ENCODE data around the gene AP1G2. TPM values are rescaled to one million over a fixed set of nuclear protein-coding genes. Genes with fewer than 3 reads are reported as not detected.

The AP1G2 gene
- total RNA-seq, 1 experiment from 2014 or later = 155 TPM

- CTCF ChIA-PET = interaction anchor here (1.2 to 2.0 kb wide), 3 partner anchors 19 to 53 kb away, joined by 3 to 9 read pairs (median 4); no protein-coding TSS in a partner anchor
- Histone ChIP-seq H2AFZ (ENCODE audit: low read depth, low read length, poor library complexity, severe bottlenecking) (no peak overlapping the region), H3K79me2 (ENCODE audit: insufficient read depth, low read length) (no peaks in the 10 kb centered on the region), H3K36me3 (ENCODE audit: control insufficient read depth in 1 of 2, insufficient read depth in 2 of 2, low read length in 2 of 2) (no peaks in the 10 kb centered on the region), H3K4me1 (ENCODE audit: control insufficient read depth in 1 of 2, insufficient read depth in 2 of 2, low read length in 2 of 2) (no peaks in the 10 kb centered on the region), H3K27me3 (ENCODE audit: insufficient read depth, low read length) (no peaks in the 10 kb centered on the region), H4K20me1 (ENCODE audit: insufficient read depth) (no peaks in the 10 kb centered on the region), H3K9me2 (ENCODE audit: insufficient read depth) (no peaks in the 10 kb centered on the region), H3K9ac (ENCODE audit: low read length) (no peak overlapping the region), H3K4me2 (ENCODE audit: low read length) (no peak overlapping the region), H3K4me3 (replicated peaks in 1 of 2; ENCODE audit: low read depth in 1 of 2, low read length in 2 of 2) (no peak overlapping the region), H3K27ac (ENCODE audit: low read depth, low read length) (no peak overlapping the region), H3K9me3 (ENCODE audit: control insufficient read depth in 1 of 2, insufficient read depth in 1 of 2, low read depth in 1 of 2, low read length in 2 of 2) (no peaks in the 10 kb centered on the region)
- RAD21 ChIA-PET (ENCODE audit: low non-redundant PET in 1 of 2, low total read pairs in 2 of 2, uncharacterized antibody in 2 of 2, unreplicated experiment in 2 of 2) = no interaction called here
- no TSS peak for BruUV-seq (replicated peaks)
- ATAC-seq = no peak
- TF ChIP-seq SIN3A (IDR thresholded peaks at IDR 0.05; ENCODE audit: low read depth) (no peak), MAX (IDR thresholded peaks at IDR 0.05) (no peak)
- POLR2A ChIA-PET = no interaction called here
- no peak for DNase-seq (ENCODE audit: low read depth, low spot score)
- intact Hi-C loops (cut with micrococcal nuclease) = no loop called here
Observed at GRCh38 chr14:23612802-23613201, 45.2 kb upstream of the AP1G2 start.

GRCh38 chr14:23612354-23612732 is 44.8 kb upstream of the AP1G2 start:
- Histone ChIP-seq H3K27ac (ENCODE audit: low read depth, low read length) (no peak overlapping the region), H3K36me3 (ENCODE audit: control insufficient read depth in 1 of 2, insufficient read depth in 2 of 2, low read length in 2 of 2) (no peaks in the 10 kb centered on the region), H3K9me2 (ENCODE audit: insufficient read depth) (no peaks in the 10 kb centered on the region), H3K9ac (ENCODE audit: low read length) (no peak overlapping the region), H3K9me3 (ENCODE audit: control insufficient read depth in 1 of 2, insufficient read depth in 1 of 2, low read depth in 1 of 2, low read length in 2 of 2) (no peaks in the 10 kb centered on the region), H3K4me2 (ENCODE audit: low read length) (no peak overlapping the region), H4K20me1 (ENCODE audit: insufficient read depth) (no peaks in the 10 kb centered on the region), H3K27me3 (ENCODE audit: insufficient read depth, low read length) (no peaks in the 10 kb centered on the region), H2AFZ (ENCODE audit: low read depth, low read length, poor library complexity, severe bottlenecking) (no peak overlapping the region), H3K4me3 (replicated peaks in 1 of 2; ENCODE audit: low read depth in 1 of 2, low read length in 2 of 2) (no peak overlapping the region), H3K79me2 (ENCODE audit: insufficient read depth, low read length) (no peaks in the 10 kb centered on the region), H3K4me1 (ENCODE audit: control insufficient read depth in 1 of 2, insufficient read depth in 2 of 2, low read length in 2 of 2) (no peaks in the 10 kb centered on the region)
- ChIA-PET RAD21 (ENCODE audit: low non-redundant PET in 1 of 2, low total read pairs in 2 of 2, uncharacterized antibody in 2 of 2, unreplicated experiment in 2 of 2) (no interaction called here), POLR2A (no interaction called here), CTCF (interaction anchor here (1.2 kb wide), 1 partner anchor 23 kb away, joined by 4 read pairs; no protein-coding TSS in a partner anchor)
- BruUV-seq (replicated peaks) = no TSS peak
- intact Hi-C loops (cut with micrococcal nuclease) = no loop called here
- no peak for DNase-seq (ENCODE audit: low read depth, low spot score)
- no peak for TF ChIP-seq MAX (IDR thresholded peaks at IDR 0.05)
- TF ChIP-seq SP1 (IDR thresholded peaks at IDR 0.05; ENCODE audit: low read depth) = no peak
- ATAC-seq = no peak
